Adrenal gland (tissue), 12 donors: ENCODE data around the gene MOB1A. TPM values are rescaled to one million over a fixed set of nuclear protein-coding genes. Genes with fewer than 3 reads are reported as not detected.
"Not testable (repeated sequence)": the region's sequence is repeated elsewhere in the genome, so short reads cannot be mapped to it uniquely, and the experiment has no call there.

Experiments used
- DNase-seq, 7 donors: peaks; one replicate each; pipeline ENCODE4 v3.0.0-alpha.2; 2019 to 2020
- H3K27ac ChIP-seq, 5 donors: fragments of 200-600 bp; sonication (generic) in 4 of 5; 1 replicate in 3 of 5; 2 replicates in 2 of 5; pipeline versions ENCODE4 v1.5.1 to v1.8.0; 2016 to 2020; ENCODE audit warnings: mild to moderate bottlenecking in 1 of 5
- H3K27me3 ChIP-seq: fragments of 200-600 bp; 2 replicates; pipeline ENCODE4 v1.8.0; 2021
- H3K36me3 ChIP-seq, 2 donors: fragments of 200-600 bp; replicated peaks in 1 of 2; 1 replicate in 1 of 2; 2 replicates in 1 of 2; pipeline versions ENCODE4 v1.5.1 to v1.8.0; 2018 to 2022
- H3K4me1 ChIP-seq, 2 donors: fragments of 200-600 bp; replicated peaks in 1 of 2; 1 replicate in 1 of 2; 2 replicates in 1 of 2; pipeline versions ENCODE4 v1.5.1 to v1.8.0; 2018 to 2021
- H3K4me3 ChIP-seq, 4 donors: fragments of 200-600 bp; sonication (generic) in 3 of 4; one replicate each; pipeline ENCODE4 v1.5.1; 2016 to 2018
- H3K9me3 ChIP-seq, 3 donors: fragments of 200-600 bp; sonication (generic) in 1 of 3; replicated peaks in 1 of 3; 1 replicate in 2 of 3; 2 replicates in 1 of 3; pipeline versions ENCODE4 v1.5.1 to v1.8.0; 2016 to 2021
- CTCF ChIP-seq, 6 experiments: fragments of 450-650 bp in 4 of 6; fragments of 200-600 bp in 2 of 6; sonication (generic) in 1 of 6; IDR thresholded peaks; 1 replicate in 5 of 6; 2 replicates in 1 of 6; pipeline versions ENCODE4 v1.5.1 to v1.8.0; 2016 to 2021; ENCODE audit warnings: antibody characterized with exemption in 6 of 6, mild to moderate bottlenecking in 2 of 6, moderate library complexity in 1 of 6
- POLR2A ChIP-seq, 2 donors: fragments of 450-650 bp; IDR thresholded peaks; one replicate each; pipeline ENCODE4 v1.6.1; 2017; ENCODE audit warnings: antibody characterized with exemption in 2 of 2, mild to moderate bottlenecking in 2 of 2, moderate library complexity in 1 of 2
- WGBS, 4 donors: extraction: QIAGEN DNeasy Blood & Tissue Kit in 2 of 4; methylation state at CpG; one replicate each; pipeline versions ENCODE4 v1.1.5 to v1.1.7; 2013 to 2017; 5-methylcytosine and 5-hydroxymethylcytosine counted together
- intact Hi-C, 2 donors: fragments of 100-400 bp; cut with DNase I; formaldehyde crosslinking; loops; one replicate each; pipeline versions ENCODE4 v1.14.1 to v1.15.0; 2022 to 2023
- polyA plus RNA-seq, 3 donors: library from polyadenylated mRNA; stranded (reverse); fragments of 200-250 nt in 2 of 3; fragments of 350-450 nt in 1 of 3; fragmentation: Illumina TruSeq in 1 of 3; extraction: RNeasy Lipid Tissue Mini Kit (QIAGEN cat#74804) in 1 of 3; gene quantifications; one replicate each; pipeline ENCODE4 v1.2.3, GENCODE V29; 2013 to 2014
- total RNA-seq, 9 donors: library from RNA; depleted of rRNA in 4 of 9; stranded (reverse); fragments of >200 nt in 4 of 9; fragments of 120-200 nt in 1 of 9; fragmentation: NEBNext Ultra II Directional in 1 of 9; extraction: Animal tissue kit (Norgen Biotek cat#: 25700) in 1 of 9; gene quantifications; one replicate each; pipeline versions ENCODE4 v1.1.0 to v1.2.4, GENCODE V29; 2013 to 2023
- donor health status: healthy with polysubstance abuse.
- donor health status: Bipolar disorder and iron deficiency.
- donor health status: DM: yes; HTN: yes; CAD: no.
- donor health status: DM: no; HTN: no; CAD: no.
- donor health status: DM: no; HTN: no; CAD: no.
- donor health status: DM: yes; HTN: yes; CAD: no.

Gene MOB1A
- total and polyA plus RNA-seq, 12 donors: 15.9 to 103 (median 74.7) TPM

DNA sequence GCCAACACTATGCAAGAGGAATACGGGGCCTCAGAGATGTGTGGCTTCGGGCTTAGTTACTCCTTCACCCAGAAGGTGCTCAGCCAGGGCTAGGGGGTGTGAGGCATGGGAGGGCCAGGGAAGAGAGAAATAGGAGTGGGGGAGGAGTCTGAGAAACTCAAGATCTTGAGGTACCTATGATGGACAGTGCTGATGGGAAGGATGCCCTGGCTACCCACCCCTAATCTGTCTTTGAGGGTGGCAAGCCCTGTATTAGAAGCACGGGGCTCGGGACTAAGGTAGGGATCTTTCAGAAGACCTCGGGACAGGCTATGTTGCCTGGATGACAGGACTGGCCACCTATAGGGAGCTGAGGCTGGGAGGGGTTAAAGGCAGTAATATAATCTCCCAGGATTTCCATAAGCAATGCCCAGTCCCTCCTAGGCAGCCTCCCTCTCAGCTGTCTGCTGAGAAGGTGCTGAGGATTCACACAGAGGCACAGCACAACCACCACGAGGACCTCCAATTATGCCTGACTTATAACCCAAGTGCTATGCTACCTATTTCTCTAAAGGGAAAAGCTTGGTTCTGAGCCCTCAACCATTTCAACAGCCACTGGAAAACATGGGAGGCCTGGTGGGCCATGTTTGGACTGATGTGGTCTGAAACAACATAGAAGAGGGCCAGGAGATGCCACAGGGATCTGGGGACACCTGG lies 43.1 kb upstream of the MOB1A start:
- Histone ChIP-seq H3K9me3 (no peaks in the 10 kb centered on the region), H3K36me3 (no peaks in the 10 kb centered on the region), H3K4me3 (no peak overlapping the region), H3K27ac (no peak overlapping the region), H3K4me1 (no peaks in the 10 kb centered on the region), H3K27me3 (no peaks in the 10 kb centered on the region)
- no peak for DNase-seq
- 93 to 94% (median 93%) methylated on average over 6 of the region's 6 CpGs for WGBS, 4 donors
- TF ChIP-seq POLR2A (IDR thresholded peaks at IDR 0.05) (no peak), CTCF (IDR thresholded peaks at IDR 0.05) (no peak)
- intact Hi-C loops: no loop called here

GRCh38 chr2:74221091-74221490 lies 42.4 kb upstream of the MOB1A start:
- DNase-seq: no peak
- intact Hi-C loops: no loop called here
- no peak overlapping the region for H3K27ac ChIP-seq
- TF ChIP-seq CTCF (IDR thresholded peaks at IDR 0.05) (no peak), POLR2A (IDR thresholded peaks at IDR 0.05) (no peak)
- no peaks in the 10 kb centered on the region for H3K4me1 ChIP-seq
- no peaks in the 10 kb centered on the region for H3K9me3 ChIP-seq
- 95 to 98% (median 96%) methylated on average over 6 of the region's 6 CpGs for WGBS, 4 donors
- H3K36me3 ChIP-seq: no peaks in the 10 kb centered on the region
- no peak overlapping the region for H3K4me3 ChIP-seq
- no peaks in the 10 kb centered on the region for H3K27me3 ChIP-seq

DNA sequence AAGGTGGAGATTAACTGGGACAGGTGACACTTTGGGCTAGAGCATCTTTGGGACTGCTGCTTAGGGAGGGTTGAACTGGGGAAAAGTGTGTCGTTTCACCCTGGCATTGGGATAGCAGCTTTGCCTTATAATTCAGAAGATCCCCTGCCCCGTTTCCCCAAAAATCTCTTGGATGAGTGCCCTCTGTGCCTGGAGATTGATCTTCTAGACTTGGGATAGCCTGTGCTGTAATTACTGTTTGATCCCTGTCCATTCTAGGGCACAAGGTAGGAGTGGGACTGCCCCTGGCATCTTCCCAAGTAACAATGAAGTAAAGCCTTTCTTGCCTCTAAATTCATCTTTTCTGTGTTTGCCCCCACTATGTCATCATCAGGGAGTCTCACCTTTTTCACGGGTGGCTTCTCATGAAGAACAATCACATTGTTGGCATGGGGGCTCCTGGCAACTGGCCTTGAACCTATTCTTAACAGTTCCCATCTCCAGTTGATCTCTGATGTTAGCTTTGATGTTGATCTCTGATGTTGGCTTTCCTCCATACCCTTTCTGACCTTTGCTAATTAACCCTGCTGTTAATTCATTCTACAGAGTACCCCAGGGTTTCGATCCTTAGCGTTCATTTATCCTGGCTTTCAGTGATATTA lies 41.3 kb upstream of the MOB1A start:
- no peaks in the 10 kb centered on the region for H3K36me3 ChIP-seq
- H3K4me1 ChIP-seq: no peaks in the 10 kb centered on the region
- TF ChIP-seq POLR2A (IDR thresholded peaks at IDR 0.05): no peak
- TF ChIP-seq CTCF (IDR thresholded peaks at IDR 0.05): no peak
- 88 to 94% (median 89%) methylated on average over 5 of the region's 5 CpGs for WGBS, 4 donors
- H3K9me3 ChIP-seq: no peaks in the 10 kb centered on the region
- H3K27me3 ChIP-seq: no peaks in the 10 kb centered on the region
- H3K27ac ChIP-seq: no peak overlapping the region
- DNase-seq: no peak
- H3K4me3 ChIP-seq: no peak overlapping the region
- intact Hi-C loops: no loop called here

DNA sequence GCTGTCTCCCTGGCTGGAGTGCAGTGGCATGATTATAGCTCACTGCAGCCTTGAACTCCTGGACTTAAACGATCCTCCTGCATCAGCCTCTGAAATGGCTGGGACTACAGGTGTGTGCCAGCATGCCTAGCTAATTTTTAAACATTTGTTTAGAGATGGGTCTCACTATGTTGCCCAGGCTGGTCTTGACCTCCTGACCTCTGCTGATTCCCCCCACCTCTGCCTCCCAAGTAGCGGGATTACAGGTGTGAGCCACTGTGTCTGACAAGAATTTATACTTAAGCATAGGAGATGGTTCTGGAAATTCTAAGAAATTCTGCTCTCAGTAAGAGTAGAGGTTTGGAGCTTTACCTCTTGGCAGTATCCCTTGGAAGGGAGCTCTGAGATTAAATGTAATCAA lies 38.0 kb upstream of the MOB1A start:
- Histone ChIP-seq H3K4me1 (no peaks in the 10 kb centered on the region), H3K9me3 (no peaks in the 10 kb centered on the region), H3K27me3 (no peaks in the 10 kb centered on the region), H3K36me3 (peaks cover 0 to 11% of the 10 kb centered on the region in 2 donors), H3K27ac (no peak overlapping the region), H3K4me3 (no peak overlapping the region)
- TF ChIP-seq CTCF (IDR thresholded peaks at IDR 0.05): no peak
- no peak for TF ChIP-seq POLR2A (IDR thresholded peaks at IDR 0.05)
- whole genome bisulfite sequencing, 4 donors: 71 to 92% (median 81%) methylated on average over 2 of the region's 2 CpGs
- DNase-seq: no peak
- intact Hi-C loops: no loop called here

DNA sequence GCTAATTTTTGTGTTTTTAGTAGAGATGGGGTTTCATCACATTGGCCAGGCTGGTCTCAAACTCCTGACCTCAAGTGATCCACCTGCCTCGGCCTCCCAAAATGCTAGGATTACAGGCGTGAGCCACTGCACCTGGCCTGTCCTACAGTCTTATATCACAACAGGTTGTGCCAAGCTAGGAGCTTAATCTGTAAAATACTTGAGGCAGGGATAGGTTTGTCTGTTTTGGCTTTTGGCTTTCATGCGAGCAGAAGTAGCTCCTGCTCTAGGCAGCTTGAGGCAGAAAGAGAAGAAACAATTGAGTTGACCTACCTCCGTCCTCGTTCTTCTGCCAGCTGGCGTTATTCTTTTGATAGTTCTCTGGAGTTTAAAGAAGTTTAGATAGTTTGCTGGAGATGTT lies 37.1 kb upstream of the MOB1A start:
- intact Hi-C loops: not testable (repeated sequence)

More for the DNA sequence above, 37.1 kb upstream of the MOB1A start:
- H3K4me1 ChIP-seq, H3K9me3 ChIP-seq, H3K4me3 ChIP-seq, H3K27me3 ChIP-seq, H3K27ac ChIP-seq, DNase-seq: not testable (repeated sequence)
- 87 to 98% (median 94%) methylated on average over 6 of the region's 6 CpGs for WGBS, 4 donors
- peaks cover 0 to 11% of the 10 kb centered on the region in 2 donors for H3K36me3 ChIP-seq
